NB4 (cell line): ENCODE data around the gene WDR73.

Source experiments
- POLR2A ChIP-seq: IDR thresholded peaks from 2 replicates; pipeline ENCODE4 v1.6.1; 2011; ENCODE audit warnings: mild to moderate bottlenecking; ENCODE audit not compliant: insufficient read length; ENCODE audit errors: extremely low read depth
- TF ChIP-seq, protein P1 (sequence below): IDR thresholded peaks from one replicate; pipeline ENCODE4 v1.5.1; 2012; ENCODE audit warnings: low read depth, low read length

DNA sequence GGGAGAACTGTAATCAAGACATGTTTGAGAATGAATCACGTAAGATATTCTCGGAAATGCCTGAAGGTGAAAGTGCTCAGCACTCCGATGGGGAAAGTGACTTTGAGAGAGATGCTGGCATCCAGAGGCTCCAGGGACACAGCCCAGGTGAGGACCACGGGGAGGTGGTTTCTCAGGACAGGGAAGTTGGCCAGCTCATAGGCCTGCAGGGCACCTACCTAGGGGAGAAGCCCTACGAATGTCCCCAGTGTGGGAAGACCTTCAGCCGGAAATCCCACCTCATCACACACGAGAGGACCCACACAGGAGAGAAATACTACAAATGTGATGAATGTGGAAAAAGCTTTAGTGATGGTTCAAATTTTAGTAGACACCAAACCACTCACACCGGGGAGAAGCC, 33.5 kb downstream of the WDR73 start:
- TF ChIP-seq, protein P1, sequence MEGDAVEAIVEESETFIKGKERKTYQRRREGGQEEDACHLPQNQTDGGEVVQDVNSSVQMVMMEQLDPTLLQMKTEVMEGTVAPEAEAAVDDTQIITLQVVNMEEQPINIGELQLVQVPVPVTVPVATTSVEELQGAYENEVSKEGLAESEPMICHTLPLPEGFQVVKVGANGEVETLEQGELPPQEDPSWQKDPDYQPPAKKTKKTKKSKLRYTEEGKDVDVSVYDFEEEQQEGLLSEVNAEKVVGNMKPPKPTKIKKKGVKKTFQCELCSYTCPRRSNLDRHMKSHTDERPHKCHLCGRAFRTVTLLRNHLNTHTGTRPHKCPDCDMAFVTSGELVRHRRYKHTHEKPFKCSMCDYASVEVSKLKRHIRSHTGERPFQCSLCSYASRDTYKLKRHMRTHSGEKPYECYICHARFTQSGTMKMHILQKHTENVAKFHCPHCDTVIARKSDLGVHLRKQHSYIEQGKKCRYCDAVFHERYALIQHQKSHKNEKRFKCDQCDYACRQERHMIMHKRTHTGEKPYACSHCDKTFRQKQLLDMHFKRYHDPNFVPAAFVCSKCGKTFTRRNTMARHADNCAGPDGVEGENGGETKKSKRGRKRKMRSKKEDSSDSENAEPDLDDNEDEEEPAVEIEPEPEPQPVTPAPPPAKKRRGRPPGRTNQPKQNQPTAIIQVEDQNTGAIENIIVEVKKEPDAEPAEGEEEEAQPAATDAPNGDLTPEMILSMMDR, result no peak
- TF ChIP-seq POLR2A, result no peak
